Left hindlimb (tissue), 1 donor: ENCODE measurements around the gene LRCH1.

Source experiments
- DNase-seq: peaks from one replicate; pipeline ENCODE4 v3.0.0-alpha.2; 2018

The LRCH1 gene

DNA sequence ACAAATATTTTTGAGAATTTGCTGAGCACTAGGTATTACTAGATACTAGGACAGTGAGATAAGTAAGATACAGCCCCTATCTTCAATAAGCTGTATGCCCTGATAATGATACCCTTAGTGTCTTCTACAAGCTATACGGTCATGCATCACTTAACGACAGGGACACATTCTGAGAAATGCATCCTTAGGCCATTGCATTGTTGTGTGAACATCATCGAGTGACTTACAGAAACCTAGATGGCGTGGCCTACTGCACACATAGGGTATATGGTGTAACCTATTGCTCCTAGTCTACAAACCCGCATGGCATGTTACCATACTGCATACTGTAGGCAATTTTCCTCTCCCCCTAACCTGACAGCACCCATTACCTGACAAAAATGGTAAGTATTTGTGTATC lies 64.9 kb downstream of the LRCH1 start:
- DNase-seq = no peak

- DNase-seq = no peak
These were observed 65.8 kb downstream of the LRCH1 start for GRCh38 chr13:46618694-46619254.

- no peak for DNase-seq
These were observed 67.1 kb downstream of the LRCH1 start for GRCh38 chr13:46620029-46620428.

- DNase-seq = no peak
These were observed 67.5 kb downstream of the LRCH1 start for GRCh38 chr13:46620471-46620870.

DNA sequence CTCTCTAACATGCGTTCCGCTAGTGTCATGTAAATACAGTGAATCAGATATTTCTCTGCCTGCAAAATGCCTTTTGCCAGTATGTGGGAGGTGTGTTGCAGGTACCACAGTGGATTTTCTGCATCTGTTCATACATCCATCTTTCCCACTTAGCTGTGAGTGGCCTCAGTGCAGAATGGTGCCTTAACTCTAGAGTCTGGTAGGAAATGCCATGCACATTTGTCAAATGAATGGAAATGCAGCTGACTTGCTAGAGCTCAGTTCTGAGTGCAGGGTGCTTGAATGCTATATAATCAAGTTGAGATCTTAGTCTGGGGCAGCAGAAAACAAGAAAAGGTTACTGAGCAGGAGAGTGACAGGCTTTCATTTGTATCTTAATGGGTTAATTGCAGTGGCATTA lies 68.2 kb downstream of the LRCH1 start:
- no peak for DNase-seq

- DNase-seq = no peak
These were observed 69.0 kb downstream of the LRCH1 start for GRCh38 chr13:46621792-46622629.

- peak; percentile 67 for DNase-seq
These were observed 69.8 kb downstream of the LRCH1 start for GRCh38 chr13:46622630-46623256.

DNA sequence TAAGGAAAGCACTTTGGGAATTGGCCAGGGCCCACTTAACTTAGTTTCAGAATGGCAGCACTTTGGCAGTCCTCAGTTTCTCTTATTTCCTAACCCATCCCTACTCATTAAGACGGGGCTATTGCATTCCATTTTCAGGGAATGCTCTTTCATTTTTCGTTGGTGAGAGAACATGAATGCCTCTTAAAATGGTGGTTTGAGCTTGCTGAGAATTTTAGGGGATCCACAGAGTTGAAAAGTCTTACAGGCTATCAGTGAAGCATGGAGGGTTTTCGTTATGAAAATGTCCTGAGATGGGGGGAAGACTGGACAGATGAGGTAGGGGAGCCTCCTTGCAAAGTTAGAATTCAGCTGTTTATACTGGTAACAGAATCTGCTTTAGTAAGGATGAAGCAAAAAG lies 71.4 kb downstream of the LRCH1 start:
- DNase-seq = no peak

- no peak for DNase-seq
These were observed 71.9 kb downstream of the LRCH1 start for GRCh38 chr13:46624821-46625220.

DNA sequence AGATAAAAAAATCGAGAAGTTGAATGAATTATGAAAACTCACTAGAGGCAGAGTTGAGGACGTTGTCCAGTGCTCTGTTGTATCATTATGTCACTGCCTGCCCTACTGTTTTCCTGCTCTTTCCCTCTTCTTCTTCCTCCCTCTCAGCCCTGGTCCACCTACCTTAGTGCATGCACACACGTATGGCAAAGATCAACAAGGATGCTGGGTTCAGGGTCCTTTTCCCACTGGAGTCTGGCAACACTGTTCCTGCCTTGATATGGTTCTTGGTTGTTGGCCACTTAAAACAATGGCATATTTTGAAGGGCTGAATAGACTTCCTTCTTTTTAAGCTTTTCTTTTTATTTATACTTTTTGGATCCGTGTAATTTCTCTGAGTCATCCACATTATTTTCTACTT lies 74.5 kb downstream of the LRCH1 start:
- DNase-seq = no peak

- DNase-seq = no peak
These were observed 75.8 kb downstream of the LRCH1 start for GRCh38 chr13:46628622-46629365.

DNA sequence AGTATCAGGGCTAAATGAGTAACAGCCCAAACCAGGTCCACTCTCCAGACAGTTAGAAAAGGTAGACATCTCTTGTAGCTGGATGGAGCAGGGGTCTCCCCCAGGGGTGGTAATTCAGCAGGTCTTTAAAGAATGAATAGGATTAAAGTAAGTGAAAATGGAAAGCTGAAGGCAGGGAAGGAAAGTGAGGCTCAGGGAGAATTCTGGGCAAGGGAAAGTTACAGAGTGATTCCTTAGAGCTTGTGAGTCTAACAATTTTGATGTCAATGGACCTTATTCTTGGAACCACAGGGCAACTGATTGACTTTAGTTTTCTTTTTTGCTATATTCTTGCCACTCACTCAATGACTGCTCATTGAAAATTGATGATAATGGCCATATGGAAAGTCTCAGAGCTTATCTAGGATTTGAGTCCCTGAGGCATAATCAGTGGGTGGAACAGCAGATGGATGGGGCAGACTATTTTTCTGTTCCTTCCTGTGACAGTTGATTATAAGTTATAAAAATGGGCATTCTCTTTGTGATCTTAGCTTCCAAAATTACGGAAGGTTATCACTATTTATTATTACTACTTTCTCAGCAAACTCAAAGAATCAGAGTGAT lies 76.9 kb downstream of the LRCH1 start:
- no peak for DNase-seq

GRCh38 chr13:46630431-46631178 lies 77.6 kb downstream of the LRCH1 start:
- no peak for DNase-seq

- no peak for DNase-seq
These were observed 78.2 kb downstream of the LRCH1 start for GRCh38 chr13:46631179-46631542.

DNA sequence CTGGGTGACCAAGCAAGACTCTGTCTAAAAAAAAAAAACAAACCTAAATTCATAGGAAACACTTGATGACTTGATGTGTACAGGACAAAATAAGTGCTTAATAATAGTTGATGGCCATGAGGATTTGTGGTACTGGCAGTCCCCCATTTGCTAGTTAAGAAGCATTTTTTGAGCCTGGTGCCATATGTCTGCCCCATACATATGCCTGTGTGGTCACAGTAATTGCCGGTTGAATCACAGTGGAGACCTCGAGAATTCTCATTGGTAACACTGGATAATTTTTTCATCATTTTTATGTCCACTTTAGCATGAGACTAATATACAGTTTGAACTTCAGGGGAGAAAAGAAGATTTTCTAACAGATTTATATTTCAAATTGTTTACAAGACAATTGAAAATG lies 79.2 kb downstream of the LRCH1 start:
- no peak for DNase-seq

- no peak for DNase-seq
These were observed 80.4 kb downstream of the LRCH1 start for GRCh38 chr13:46633416-46633815.

GRCh38 chr13:46636451-46636850 lies 83.5 kb downstream of the LRCH1 start:
- no peak for DNase-seq

DNA sequence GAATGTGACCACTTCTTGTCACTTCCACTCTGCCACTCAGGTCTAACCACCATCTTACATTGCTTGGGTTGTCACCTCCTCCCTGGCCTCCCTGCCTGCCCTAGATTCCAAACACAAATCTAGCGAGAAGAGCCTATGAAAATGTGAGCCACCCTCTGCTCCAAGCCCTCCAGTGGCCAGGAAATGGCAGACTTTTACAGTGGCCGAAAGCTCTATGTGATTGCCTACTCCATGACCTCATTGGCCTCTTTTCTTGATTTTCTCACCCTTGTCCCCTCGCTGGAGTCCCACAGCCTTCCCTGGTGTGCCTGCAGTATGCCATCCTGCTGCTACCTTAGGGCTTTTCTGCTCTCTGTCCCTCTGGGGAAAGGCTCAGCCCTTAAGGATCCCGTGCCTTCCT lies 84.2 kb downstream of the LRCH1 start:
- DNase-seq = no peak

DNA sequence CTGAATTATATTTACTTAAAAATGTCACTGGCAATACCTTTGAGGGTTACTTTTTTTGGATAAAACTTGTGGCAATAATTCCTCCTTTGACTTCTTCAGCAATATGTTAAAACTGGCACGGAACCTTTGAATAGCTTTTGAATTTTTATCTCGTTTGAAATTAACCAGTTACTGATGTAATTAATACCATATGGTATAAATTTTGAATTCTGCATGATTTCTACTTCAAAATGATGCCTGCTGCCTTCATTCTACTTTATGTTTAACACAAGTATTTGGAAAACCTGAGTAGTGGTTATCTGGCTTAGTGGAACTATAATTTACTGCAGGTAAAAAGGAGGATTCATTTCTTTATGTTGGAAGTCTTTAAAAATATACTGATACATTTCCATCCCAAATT lies 85.3 kb downstream of the LRCH1 start:
- no peak for DNase-seq

DNA sequence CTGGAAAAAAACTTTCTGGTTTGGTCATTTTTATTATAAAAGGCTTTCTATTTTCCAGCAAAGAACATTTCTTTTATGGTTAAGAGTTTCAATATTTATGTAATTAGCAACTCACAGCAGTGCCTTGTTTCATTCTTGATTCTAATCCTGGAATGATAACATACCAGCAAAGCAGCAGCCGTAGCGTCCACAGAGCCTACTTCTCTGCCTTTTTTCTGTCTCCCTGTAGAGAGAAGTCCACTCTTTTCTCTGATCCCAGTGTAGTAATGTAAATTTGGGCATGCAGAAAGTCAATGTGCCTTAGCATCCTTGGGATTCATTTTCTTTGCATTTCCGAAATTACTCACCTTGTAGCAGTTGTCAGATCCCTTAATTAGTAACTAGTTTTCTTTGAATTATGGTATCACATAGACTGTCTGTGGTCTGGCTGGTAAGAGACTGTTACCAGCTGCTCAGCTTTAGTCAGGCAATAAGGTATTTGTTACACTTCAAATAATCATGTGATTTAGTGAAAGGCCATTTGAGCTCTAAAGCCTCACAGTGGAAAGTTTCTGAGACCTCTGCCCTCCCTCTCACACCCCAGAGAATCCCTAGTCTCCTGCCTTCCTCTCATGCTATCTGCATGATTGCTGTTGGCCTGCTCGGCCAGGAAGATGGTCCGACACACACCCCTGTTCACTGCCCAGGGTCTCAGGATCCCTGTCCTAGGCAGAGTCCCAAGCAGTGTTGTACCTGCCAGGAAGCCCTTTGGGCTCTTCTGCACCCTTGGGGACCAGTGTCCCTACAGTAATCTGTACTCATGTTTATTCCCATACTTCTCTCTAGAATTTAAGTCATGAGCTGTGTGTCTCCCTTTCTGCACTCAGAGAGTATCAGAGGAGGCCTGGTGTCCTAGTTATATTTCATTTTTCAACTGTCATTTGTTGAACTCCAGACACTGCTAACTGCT lies 86.3 kb downstream of the LRCH1 start:
- no peak for DNase-seq

GRCh38 chr13:46640843-46641242 lies 87.9 kb downstream of the LRCH1 start:
- no peak for DNase-seq
